Activated CD8-positive, alpha-beta memory T cell treated with anti-CD3 and anti-CD28 coated beads for 48 hours (primary cell): ENCODE results near the gene FLVCR1.

ENCODE experiments used
- DNase-seq, 3 experiments: peaks; one replicate each; pipeline ENCODE4 v3.0.0-alpha.2; 2020; ENCODE audit warnings: low read depth in 2 of 3, low spot score in 2 of 3

Gene FLVCR1

GRCh38 chr1:212915245-212916091, 57.4 kb downstream of the FLVCR1 start:
- no peak for DNase-seq

GRCh38 chr1:212916481-212917133, 58.5 kb downstream of the FLVCR1 start:
- DNase-seq: no peak

GRCh38 chr1:212917134-212917485, 59.0 kb downstream of the FLVCR1 start:
- no peak for DNase-seq

GRCh38 chr1:212917858-212918257, 59.8 kb downstream of the FLVCR1 start:
- no peak for DNase-seq

- DNase-seq: no peak
These were observed 60.7 kb downstream of the FLVCR1 start for GRCh38 chr1:212918824-212919223.

- no peak for DNase-seq
These were observed 62.2 kb downstream of the FLVCR1 start for GRCh38 chr1:212920246-212920645.

- DNase-seq: no peak
These were observed 62.8 kb downstream of the FLVCR1 start for GRCh38 chr1:212920896-212921295.

GRCh38 chr1:212922016-212922415, 63.9 kb downstream of the FLVCR1 start:
- no peak for DNase-seq

- no peak for DNase-seq
These were observed 68.3 kb downstream of the FLVCR1 start for GRCh38 chr1:212926372-212926771.

- no peak for DNase-seq
These were observed 70.5 kb downstream of the FLVCR1 start for GRCh38 chr1:212928323-212929291.

- no peak for DNase-seq
These were observed 73.1 kb downstream of the FLVCR1 start for GRCh38 chr1:212930986-212931678.

GRCh38 chr1:212933815-212934471, 75.9 kb downstream of the FLVCR1 start:
- no peak for DNase-seq

GRCh38 chr1:212935387-212935981, 77.4 kb downstream of the FLVCR1 start:
- DNase-seq: no peak

- no peak for DNase-seq
These were observed 79.0 kb downstream of the FLVCR1 start for GRCh38 chr1:212937034-212937433.

- DNase-seq: no peak
These were observed 80.8 kb downstream of the FLVCR1 start for GRCh38 chr1:212938846-212939245.

- DNase-seq: no peak
These were observed 83.4 kb downstream of the FLVCR1 start for GRCh38 chr1:212941452-212941851.

GRCh38 chr1:212942679-212943392, 84.8 kb downstream of the FLVCR1 start:
- no peak for DNase-seq

GRCh38 chr1:212943393-212943710, 85.3 kb downstream of the FLVCR1 start:
- no peak for DNase-seq

- DNase-seq: no peak
These were observed 86.3 kb downstream of the FLVCR1 start for GRCh38 chr1:212944229-212944901.
